Mammary epithelial cell (primary cell): ENCODE measurements around the gene SVIL.

Source experiments
- CTCF ChIP-seq, 2 donors: IDR thresholded peaks in 1 of 2; conservative IDR thresholded peaks in 1 of 2; 2 replicates each; pipeline ENCODE4 v1.5.1; 2011 to 2012; ENCODE audit warnings: inconsistent platforms in 2 of 2, low read length in 2 of 2, mild to moderate bottlenecking in 2 of 2, control low read depth in 1 of 2, low read depth in 1 of 2; ENCODE audit not compliant: insufficient read depth in 1 of 2; ENCODE audit errors: extremely low read depth in 1 of 2
- EZH2 ChIP-seq: IDR thresholded peaks from 2 replicates; pipeline ENCODE4 v1.6.1; 2012; ENCODE audit warnings: low read length, inconsistent platforms, borderline replicate concordance

GRCh38 chr10:29671228-29671780 is 36.5 kb upstream of the SVIL start:
- TF ChIP-seq CTCF (conservative IDR thresholded peaks at IDR 0.05 in 1 of 2, IDR thresholded peaks at IDR 0.05 in 1 of 2; ENCODE audit: extremely low read depth in 1 of 2, insufficient read depth in 1 of 2, low read depth in 1 of 2, low read length in 2 of 2) (no peak), EZH2 (no peak)
